B cell (primary cell): ENCODE data around the gene ZNF423. TPM values are rescaled to one million over a fixed set of nuclear protein-coding genes. Genes with fewer than 3 reads are reported as not detected.

Source experiments
- ATAC-seq: fragments of 200-7000 bp; cut with Tn5 transposase; one replicate; pipeline ENCODE4 v1.10.0; 2021; ENCODE audit warnings: low read depth, mild to moderate bottlenecking, moderate number of reproducible peaks, moderate library complexity
- CTCF ChIA-PET: fragments of 350-600 bp; sonication (Branson Sonifier 250); formaldehyde crosslinking; loops from one replicate; lab custom pipeline; 2021; ENCODE audit warnings: antibody characterized with exemption, inconsistent platforms; lab: Charles Lee
- POLR2A ChIA-PET: fragments of 350-600 bp; sonication (Branson Sonifier 250); formaldehyde crosslinking; loops from one replicate; lab custom pipeline; 2021; ENCODE audit warnings: antibody characterized with exemption; lab: Charles Lee
- DNase-seq: peaks from one replicate; pipeline ENCODE4 v3.0.0; 2013
- H2AFZ ChIP-seq: 2 replicates; pipeline ENCODE4 v1.6.1; 2012; ENCODE audit warnings: mild to moderate bottlenecking, low read depth, low read length; ENCODE audit not compliant: insufficient read depth, poor library complexity, severe bottlenecking
- H3K27ac ChIP-seq, 2 donors: 1 replicate in 1 of 2; 2 replicates in 1 of 2; pipeline ENCODE4 v1.5.1; 2012 to 2013; ENCODE audit warnings: low read length in 2 of 2, mild to moderate bottlenecking in 2 of 2, moderate library complexity in 1 of 2
- H3K27me3 ChIP-seq, 4 experiments: fragments of 200-600 bp in 1 of 4; sonication (generic) in 1 of 4; replicated peaks in 1 of 4; 1 replicate in 2 of 4; 2 replicates in 2 of 4; pipeline versions ENCODE4 v1.6.1 to v1.7.0; 2013 to 2016; ENCODE audit warnings: low read length in 3 of 4, mild to moderate bottlenecking in 2 of 4, mixed read lengths in 1 of 4, moderate library complexity in 1 of 4; ENCODE audit not compliant: insufficient read depth in 4 of 4, control insufficient read depth in 3 of 4; ENCODE audit errors: control extremely low read depth in 1 of 4
- H3K36me3 ChIP-seq, 2 experiments: replicated peaks in 1 of 2; 1 replicate in 1 of 2; 2 replicates in 1 of 2; pipeline versions ENCODE4 v1.6.1 to v1.7.1; 2013; ENCODE audit warnings: low read length in 1 of 2; ENCODE audit not compliant: insufficient read depth in 2 of 2, control insufficient read depth in 1 of 2; ENCODE audit errors: control extremely low read depth in 1 of 2, extremely low read depth in 1 of 2
- H3K4me1 ChIP-seq, 2 donors: fragments of 200-600 bp in 1 of 2; sonication (generic) in 1 of 2; 1 replicate in 1 of 2; 2 replicates in 1 of 2; pipeline versions ENCODE4 v1.5.1 to v1.6.1; 2013 to 2017; ENCODE audit warnings: low read length in 2 of 2; ENCODE audit not compliant: control insufficient read depth in 2 of 2, insufficient read depth in 2 of 2
- H3K4me2 ChIP-seq: replicated peaks from 2 replicates; pipeline ENCODE3; 2012; ENCODE audit warnings: mild to moderate bottlenecking, low read depth, low read length; ENCODE audit not compliant: poor library complexity, severe bottlenecking
- H3K4me3 ChIP-seq, 5 experiments: fragments of 200-600 bp in 1 of 5; sonication (generic) in 1 of 5; 1 replicate in 3 of 5; 2 replicates in 2 of 5; pipeline versions ENCODE4 v1.5.1 to v1.7.0; 2011 to 2016; ENCODE audit warnings: low read length in 4 of 5, mild to moderate bottlenecking in 4 of 5, low read depth in 2 of 5, control low read depth in 1 of 5, moderate library complexity in 1 of 5; ENCODE audit not compliant: insufficient read depth in 1 of 5; ENCODE audit errors: control extremely low read depth in 1 of 5, extremely low read depth in 1 of 5
- H3K79me2 ChIP-seq: fragments of 200-600 bp; sonication (generic); one replicate; pipeline ENCODE4 v1.6.0; 2016; ENCODE audit warnings: low read length; ENCODE audit not compliant: control insufficient read depth, insufficient read depth
- H3K9ac ChIP-seq: fragments of 200-600 bp; sonication (generic); 2 replicates; pipeline ENCODE4 v1.6.1; 2017; ENCODE audit warnings: mild to moderate bottlenecking, low read length, moderate library complexity
- H3K9me3 ChIP-seq, 3 donors: one replicate each; pipeline versions ENCODE4 v1.6.1 to v1.7.1; 2013; ENCODE audit warnings: low read length in 2 of 3; ENCODE audit not compliant: control insufficient read depth in 2 of 3, insufficient read depth in 1 of 3; ENCODE audit errors: control extremely low read depth in 1 of 3
- H4K20me1 ChIP-seq: 2 replicates; pipeline ENCODE4 v1.6.0; 2012; ENCODE audit warnings: mild to moderate bottlenecking, low read length; ENCODE audit not compliant: insufficient read depth, control insufficient read depth, poor library complexity, severe bottlenecking
- H3K27ac Mint-ChIP-seq: one replicate; pipeline ENCODE4 v1.8.0; 2021; ENCODE audit warnings: mixed read lengths
- H3K27me3 Mint-ChIP-seq: one replicate; pipeline ENCODE4 v1.8.0; 2021; ENCODE audit warnings: mixed read lengths
- H3K4me1 Mint-ChIP-seq: one replicate; pipeline ENCODE4 v1.8.0; 2021; ENCODE audit warnings: mixed read lengths
- H3K4me3 Mint-ChIP-seq: one replicate; pipeline ENCODE4 v1.8.0; 2021; ENCODE audit warnings: mixed read lengths
- H3K9me3 Mint-ChIP-seq: one replicate; pipeline ENCODE4 v1.8.0; 2022; ENCODE audit warnings: mixed read lengths; ENCODE audit not compliant: insufficient read depth
- EZH2 ChIP-seq: IDR thresholded peaks from 2 replicates; pipeline ENCODE4 v1.6.1; 2012; ENCODE audit warnings: borderline replicate concordance, low read depth, mild to moderate bottlenecking, moderate library complexity, low read length; ENCODE audit not compliant: insufficient read depth, poor library complexity, severe bottlenecking
- WGBS: methylation state at CpG from one replicate; pipeline ENCODE4 v1.1.5; 2013; ENCODE audit warnings: missing lambda C conversion rate; ENCODE audit not compliant: insufficient coverage; 5-methylcytosine and 5-hydroxymethylcytosine counted together
- intact Hi-C: fragments of 100-400 bp; cut with micrococcal nuclease; formaldehyde crosslinking; loops from one replicate; pipeline ENCODE4 v1.10.0; 2022
- polyA plus RNA-seq: library from polyadenylated mRNA; depleted of rRNA; stranded (reverse); fragments of >200 nt; gene quantifications from 2 replicates; pipeline ENCODE4 v1.2.3, GENCODE V29; 2012
- total RNA-seq, 2 donors: library from RNA; stranded (reverse); fragments of 120-200 nt in 1 of 2; gene quantifications; 1 replicate in 1 of 2; 2 replicates in 1 of 2; pipeline versions ENCODE4 v1.2.3 to v1.2.4, GENCODE V29; 2013 to 2022
- TF ChIP-seq, protein P1 (sequence below): fragments of 200-600 bp; IDR thresholded peaks from one replicate; pipeline ENCODE4 v1.8.0; 2022; ENCODE audit warnings: antibody characterized with exemption, mild to moderate bottlenecking

ZNF423 gene
- total and polyA plus RNA-seq, 2 donors (not counting 1 experiment from before 2014, with no cell fraction given) = not detected

DNA sequence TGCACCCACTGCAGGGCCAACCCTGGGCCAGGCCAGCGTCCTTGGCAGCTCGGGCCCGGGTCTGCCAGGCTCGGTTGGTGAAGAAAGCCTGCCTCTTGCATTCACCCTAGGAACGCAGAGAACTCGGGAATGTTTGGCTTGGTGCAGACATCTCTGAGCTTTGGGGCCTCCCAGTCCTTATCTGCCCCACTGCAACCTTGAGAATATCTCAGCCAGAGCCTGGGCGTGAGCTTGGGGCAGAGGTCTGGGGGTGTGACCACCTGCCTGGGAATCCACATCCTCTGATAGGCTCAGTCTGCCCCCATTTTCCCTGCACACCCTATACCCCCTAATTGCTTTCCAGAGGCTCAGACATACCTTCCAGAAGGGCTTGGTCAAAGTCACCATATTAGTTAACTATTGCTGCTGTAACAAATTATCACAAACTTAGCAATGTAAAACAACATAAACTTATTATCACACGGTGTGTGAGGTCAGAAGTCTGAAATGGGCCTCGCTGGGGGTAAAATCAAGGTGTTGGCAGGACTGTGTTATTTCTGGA is 30.7 kb upstream of the ZNF423 start:
- no peaks in the 10 kb centered on the region for H3K36me3 ChIP-seq
- no peaks in the 10 kb centered on the region for H3K4me1 ChIP-seq
- H3K27me3 ChIP-seq = no peaks in the 10 kb centered on the region
- 84% methylated on average over 7 of the region's 9 CpGs for WGBS
- Mint-ChIP-seq H3K4me1 (no peaks in the 10 kb centered on the region), H3K27me3 (peaks cover 33% of the 10 kb centered on the region), H3K4me3 (no peak overlapping the region), H3K27ac (no peak overlapping the region), H3K9me3 (peaks cover 2% of the 10 kb centered on the region)
- ChIA-PET CTCF (no interaction called here), POLR2A (no interaction called here)
- ATAC-seq (no peak), DNase-seq (no peak)
- H3K79me2 ChIP-seq = no peaks in the 10 kb centered on the region
- no peak overlapping the region for H3K27ac ChIP-seq
- H3K4me2 ChIP-seq = no peak overlapping the region
- TF ChIP-seq, protein P1, sequence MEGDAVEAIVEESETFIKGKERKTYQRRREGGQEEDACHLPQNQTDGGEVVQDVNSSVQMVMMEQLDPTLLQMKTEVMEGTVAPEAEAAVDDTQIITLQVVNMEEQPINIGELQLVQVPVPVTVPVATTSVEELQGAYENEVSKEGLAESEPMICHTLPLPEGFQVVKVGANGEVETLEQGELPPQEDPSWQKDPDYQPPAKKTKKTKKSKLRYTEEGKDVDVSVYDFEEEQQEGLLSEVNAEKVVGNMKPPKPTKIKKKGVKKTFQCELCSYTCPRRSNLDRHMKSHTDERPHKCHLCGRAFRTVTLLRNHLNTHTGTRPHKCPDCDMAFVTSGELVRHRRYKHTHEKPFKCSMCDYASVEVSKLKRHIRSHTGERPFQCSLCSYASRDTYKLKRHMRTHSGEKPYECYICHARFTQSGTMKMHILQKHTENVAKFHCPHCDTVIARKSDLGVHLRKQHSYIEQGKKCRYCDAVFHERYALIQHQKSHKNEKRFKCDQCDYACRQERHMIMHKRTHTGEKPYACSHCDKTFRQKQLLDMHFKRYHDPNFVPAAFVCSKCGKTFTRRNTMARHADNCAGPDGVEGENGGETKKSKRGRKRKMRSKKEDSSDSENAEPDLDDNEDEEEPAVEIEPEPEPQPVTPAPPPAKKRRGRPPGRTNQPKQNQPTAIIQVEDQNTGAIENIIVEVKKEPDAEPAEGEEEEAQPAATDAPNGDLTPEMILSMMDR = no peak
- TF ChIP-seq EZH2 = no peak
- H3K4me3 ChIP-seq = no peak overlapping the region
- H4K20me1 ChIP-seq = no peaks in the 10 kb centered on the region
- intact Hi-C loops = no loop called here
- H3K9ac ChIP-seq = no peak overlapping the region
- no peaks in the 10 kb centered on the region for H3K9me3 ChIP-seq
- H2AFZ ChIP-seq = no peak overlapping the region

- CTCF ChIA-PET = no interaction called here
- DNase-seq = no peak
- no peak overlapping the region for H3K4me3 ChIP-seq
- Mint-ChIP-seq H3K4me3 (no peak overlapping the region), H3K27me3 (peaks cover 27% of the 10 kb centered on the region), H3K4me1 (no peaks in the 10 kb centered on the region), H3K27ac (no peak overlapping the region), H3K9me3 (no peaks in the 10 kb centered on the region)
- POLR2A ChIA-PET = no interaction called here
- intact Hi-C loops = no loop called here
- peaks cover 0 to 3% (median 0%) of the 10 kb centered on the region in 3 donors for H3K9me3 ChIP-seq
- no peak overlapping the region for H2AFZ ChIP-seq
- no peaks in the 10 kb centered on the region for H3K36me3 ChIP-seq
- H3K4me1 ChIP-seq = no peaks in the 10 kb centered on the region
- TF ChIP-seq, protein P1 = no peak
- TF ChIP-seq EZH2 = no peak
- no peak overlapping the region for H3K4me2 ChIP-seq
- no peak overlapping the region for H3K27ac ChIP-seq
- no peak overlapping the region for H3K9ac ChIP-seq
- H3K27me3 ChIP-seq = peaks cover 0 to 4% (median 0%) of the 10 kb centered on the region in 4 experiments
- 86% methylated on average over 9 of the region's 14 CpGs for WGBS
- H3K79me2 ChIP-seq = no peaks in the 10 kb centered on the region
- ATAC-seq = no peak
- H4K20me1 ChIP-seq = no peaks in the 10 kb centered on the region
These were observed 28.4 kb upstream of the ZNF423 start for GRCh38 chr16:49884033-49885015.
